Fibroblast of skin of right biceps (primary cell): ENCODE data around the gene MPHOSPH9.

ENCODE experiments used
- DNase-seq: peaks from one replicate; pipeline ENCODE4 v3.0.0-alpha.2; 2013

The MPHOSPH9 gene

DNA sequence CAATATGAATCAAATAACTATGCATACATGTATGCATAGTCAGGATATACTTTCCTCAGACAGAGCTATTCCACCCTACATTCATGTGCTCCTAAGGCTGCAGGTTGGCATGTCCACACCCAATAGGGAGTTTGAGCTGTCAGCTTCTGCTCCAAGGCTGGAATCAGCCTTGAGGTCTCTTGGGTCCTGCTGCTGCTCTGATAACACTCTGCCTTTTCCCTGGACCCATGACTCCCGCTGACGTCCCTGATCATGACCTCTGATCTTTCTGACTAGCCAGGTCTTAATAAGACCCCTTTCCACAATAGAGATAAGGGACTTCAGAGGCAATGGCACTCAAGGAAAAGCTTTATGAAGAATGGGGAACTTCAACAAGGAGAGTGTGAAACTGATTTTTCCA, 87.7 kb downstream of the MPHOSPH9 start:
- no peak for DNase-seq

- DNase-seq, result peak; percentile 73
Measured at GRCh38 chr12:123143736-123144461, 89.0 kb downstream of the MPHOSPH9 start.

GRCh38 chr12:123142921-123143735, 89.8 kb downstream of the MPHOSPH9 start:
- DNase-seq, result peak; percentile 52

DNA sequence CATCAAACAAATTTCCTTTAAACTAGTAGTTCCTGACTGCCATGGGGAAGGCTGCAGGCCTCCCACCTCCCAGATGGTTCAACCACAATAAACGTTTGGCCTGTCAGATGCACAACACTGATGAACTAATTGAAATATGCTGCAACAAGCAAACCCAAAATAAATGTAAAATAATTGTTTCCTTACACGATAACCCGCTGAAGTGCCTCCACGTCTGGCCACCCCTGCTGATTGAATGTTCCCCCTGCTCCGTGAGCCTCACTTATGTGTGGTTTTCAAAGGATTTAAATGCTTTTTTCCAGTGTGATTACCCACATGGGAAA, 90.5 kb downstream of the MPHOSPH9 start:
- peak; percentile 75 for DNase-seq

DNA sequence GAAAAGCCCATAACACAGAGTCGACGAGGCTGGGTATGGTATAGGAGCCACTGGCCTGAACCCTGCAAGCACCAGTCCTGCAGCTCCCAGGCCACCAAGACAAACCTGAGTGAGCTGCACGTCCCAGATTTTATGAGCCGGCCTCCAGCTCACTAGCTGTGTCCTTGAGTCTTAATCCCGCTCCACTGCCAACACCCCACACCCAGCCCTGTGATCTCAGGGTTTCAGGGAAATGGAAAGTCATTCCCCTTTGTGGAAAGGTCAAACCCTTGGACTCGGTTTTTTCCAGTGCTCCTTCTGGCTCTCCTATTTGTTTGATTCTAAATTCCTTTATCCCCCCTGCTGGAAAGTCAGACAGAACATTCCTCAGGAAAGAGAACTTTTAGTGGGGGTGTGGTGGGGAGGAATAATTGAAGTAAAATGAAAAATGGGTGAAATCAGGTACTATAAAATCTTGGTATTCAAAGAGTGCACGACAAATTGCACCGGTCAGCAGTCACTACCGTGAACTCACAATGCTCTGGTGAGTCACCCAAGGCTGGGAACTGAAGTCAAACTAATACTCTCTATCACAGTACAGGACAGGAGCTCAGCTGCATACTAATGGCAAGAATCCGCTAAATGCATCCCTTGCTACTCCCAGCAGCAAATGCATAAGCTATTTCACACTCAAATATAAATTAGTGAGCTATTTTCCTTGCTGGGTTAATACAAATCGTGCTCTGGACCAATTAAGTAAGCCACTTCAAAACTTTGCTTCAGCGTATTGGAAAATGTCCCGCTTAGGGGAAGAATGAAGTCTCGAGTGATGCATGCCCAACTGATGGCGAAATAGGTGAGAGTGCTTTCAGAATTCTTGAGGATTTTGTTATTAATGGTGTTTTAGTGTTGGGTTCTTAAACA, 91.1 kb downstream of the MPHOSPH9 start:
- peak; percentile 91 for DNase-seq

DNA sequence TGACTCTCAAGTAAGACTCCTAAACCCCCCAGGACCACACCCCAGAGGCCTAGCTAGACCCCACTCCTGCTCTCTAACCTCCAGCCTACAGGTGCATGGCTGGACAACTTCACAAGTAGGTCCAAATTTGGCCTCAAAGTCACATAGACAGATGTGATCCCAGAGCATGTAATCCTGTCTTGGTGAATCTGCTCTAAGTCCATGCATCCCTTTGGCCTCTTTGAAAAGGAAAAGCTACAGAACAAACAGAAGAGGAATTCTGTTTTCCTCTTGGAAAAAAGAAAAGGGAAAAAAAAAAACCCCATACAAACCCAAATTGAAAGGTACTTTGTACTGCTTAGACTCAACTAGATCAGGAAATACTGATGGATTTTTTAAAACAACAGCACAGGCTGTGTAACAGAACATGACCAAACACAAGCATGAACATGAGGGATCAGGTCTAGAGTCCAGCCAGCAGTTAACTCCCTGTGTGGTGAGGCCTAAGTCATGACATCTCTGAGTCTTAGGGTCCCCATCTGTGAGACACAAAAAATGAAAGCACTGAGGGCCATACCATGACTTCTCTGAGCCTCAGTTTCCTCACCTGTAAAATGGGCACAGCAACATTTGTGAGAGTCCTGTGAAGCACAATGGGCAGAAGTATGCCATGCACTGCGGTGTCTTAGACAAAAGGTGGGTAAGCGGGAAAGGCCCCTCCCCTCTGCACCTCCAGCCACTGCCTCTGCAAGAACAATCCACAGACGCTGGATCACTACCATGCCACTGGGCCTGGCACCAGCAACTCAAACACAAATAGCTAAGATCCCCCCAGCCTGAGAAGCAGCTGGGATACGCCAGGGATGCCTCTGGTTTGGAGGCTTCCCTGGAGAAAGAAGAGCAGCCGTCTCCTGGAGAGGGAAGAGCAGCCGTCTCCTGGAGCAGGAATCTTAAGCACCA, 92.0 kb downstream of the MPHOSPH9 start:
- DNase-seq, result no peak

DNA sequence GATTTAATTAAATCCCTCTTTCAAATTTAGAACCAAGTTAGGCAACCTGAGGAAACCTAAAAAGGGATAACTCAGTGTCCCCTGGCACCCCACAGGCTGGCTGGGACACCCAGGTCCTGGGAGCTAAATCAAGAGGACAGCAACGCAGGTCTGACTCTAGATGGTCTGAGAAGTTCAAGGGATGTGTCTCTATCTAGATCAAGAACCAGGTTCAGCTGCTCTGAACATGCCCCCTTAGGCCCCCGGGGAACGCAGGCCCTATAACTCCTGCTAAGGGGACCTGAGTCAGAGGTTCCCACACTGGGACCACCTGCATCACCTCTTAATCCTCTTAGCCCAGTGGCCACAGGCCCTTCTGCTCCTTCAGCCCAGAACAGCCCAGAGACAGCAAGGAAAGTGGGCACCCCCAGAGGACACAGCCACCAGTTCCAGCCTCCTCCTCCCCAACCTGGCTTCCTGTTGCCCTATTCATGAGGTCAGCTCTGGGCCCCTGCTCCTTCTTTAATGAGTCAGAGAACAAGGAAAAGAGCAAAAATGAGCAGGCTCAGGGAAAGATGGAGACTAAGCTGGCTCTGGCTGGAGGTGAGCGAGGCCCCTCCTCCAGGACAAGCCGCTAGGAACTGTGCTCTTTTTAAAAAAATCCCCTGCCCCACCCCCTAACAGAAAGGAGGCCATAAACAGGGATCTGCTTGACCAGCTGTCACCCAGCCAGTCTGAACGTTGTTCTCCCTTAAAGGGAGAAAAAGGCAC, 92.8 kb downstream of the MPHOSPH9 start:
- DNase-seq, result peak; percentile 73

DNA sequence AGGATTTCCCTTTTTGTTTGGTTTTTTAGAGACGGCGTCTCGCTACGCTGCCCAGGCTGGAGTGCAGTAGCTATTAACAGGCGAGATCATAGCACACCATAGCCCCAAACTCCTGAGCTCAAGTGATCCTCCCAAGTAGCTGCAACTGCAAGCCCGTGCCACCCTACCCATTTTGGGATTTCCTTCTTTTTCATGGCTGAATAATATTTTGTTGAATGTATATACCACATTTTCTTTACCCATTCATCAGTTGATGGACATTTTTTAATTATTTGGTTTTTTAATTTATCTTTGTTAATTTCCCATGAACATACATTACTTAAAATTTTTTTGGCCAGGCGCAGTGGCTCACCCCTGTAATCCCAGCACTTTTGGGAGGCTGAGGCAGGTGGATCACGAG, 97.3 kb downstream of the MPHOSPH9 start:
- no peak for DNase-seq

DNA sequence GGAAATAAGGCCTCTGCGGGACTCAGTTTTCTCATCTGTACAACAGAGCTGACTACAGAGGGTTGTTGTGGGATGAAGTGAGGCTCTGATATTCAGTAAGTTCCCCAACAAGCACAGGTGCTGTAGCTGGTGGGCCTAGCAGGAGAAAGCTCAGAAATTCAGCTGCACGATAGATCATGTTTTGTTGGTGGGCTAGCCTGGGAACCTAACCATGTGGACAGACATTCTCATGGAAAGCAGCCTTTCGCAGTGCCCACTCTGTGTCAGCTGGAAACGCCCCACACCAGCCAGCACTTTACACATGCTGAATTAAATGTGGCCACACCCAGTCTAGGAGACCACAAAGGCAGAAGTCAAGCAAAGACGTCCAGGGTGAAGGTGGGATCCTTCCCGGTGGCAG, 98.1 kb downstream of the MPHOSPH9 start:
- no peak for DNase-seq

DNA sequence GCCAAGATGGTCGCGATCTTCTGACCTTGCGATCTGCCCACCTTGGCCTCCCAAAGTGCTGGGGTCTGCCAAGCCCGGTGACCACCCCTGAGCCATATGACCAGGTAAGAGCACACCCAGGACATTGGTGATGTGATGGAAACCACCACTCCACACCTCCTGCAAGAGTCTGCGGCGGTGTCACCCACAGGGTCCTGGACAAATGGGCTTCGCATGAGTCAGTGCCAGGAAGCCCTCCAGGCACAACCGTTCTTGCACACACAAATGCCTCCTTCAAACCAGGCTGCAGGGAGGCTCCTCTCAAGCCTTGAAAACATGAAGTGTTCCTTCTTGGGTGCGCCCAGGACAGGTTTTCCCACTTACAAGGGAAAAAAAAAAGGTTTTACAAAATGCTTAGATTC, 98.7 kb downstream of the MPHOSPH9 start:
- no peak for DNase-seq

- no peak for DNase-seq
Measured at GRCh38 chr12:123133701-123134100, 99.2 kb downstream of the MPHOSPH9 start.

- no peak for DNase-seq
Measured at GRCh38 chr12:123132951-123133619, 99.9 kb downstream of the MPHOSPH9 start.

DNA sequence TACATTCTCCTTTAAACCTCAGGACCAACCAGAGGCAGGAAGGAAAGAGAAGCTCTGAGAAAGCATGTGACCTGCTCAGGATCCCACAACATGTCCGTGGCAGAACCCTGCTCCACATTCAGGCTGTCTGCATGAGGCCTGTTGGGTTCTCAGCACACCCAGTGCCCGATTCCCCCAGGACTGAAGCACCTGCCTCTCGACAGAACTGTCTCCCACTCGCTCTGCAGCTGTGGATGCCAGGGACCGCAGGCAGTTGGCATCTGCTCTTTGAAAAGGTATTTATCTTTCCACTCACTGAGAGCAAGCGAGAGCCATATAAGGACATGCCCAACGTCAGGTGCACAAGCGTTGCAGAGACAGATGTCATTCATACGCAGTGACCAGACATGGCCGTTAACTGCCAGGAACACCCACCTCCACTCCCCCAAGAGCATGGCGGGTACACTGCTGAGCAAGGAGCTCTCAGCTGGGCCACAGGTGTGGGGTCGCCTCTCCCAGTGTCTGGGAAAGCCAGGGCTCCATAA, 101.0 kb downstream of the MPHOSPH9 start:
- DNase-seq, result no peak

- peak; percentile 80 for DNase-seq
Measured at GRCh38 chr12:123131291-123131832, 101.6 kb downstream of the MPHOSPH9 start.

DNA sequence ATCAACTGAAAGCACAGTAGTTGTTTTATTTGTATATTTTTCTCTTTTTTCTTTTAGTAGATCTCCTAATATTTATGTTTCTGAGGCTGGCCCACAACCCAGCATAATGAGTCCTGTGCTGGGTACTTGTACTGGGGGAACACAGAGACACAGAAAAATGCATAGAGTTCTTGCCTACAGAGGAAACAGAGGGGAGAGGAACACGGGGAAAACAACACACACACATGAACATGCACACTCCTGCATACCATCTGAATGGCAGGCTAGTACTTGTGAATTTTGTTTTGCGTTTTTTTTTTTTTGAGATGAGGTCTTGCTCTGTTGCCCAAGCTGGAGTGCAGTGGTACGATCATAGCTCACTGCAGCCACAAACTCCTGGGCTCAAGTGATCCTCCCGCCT, 103.3 kb downstream of the MPHOSPH9 start:
- no peak for DNase-seq

GRCh38 chr12:123127182-123127495, 105.8 kb downstream of the MPHOSPH9 start:
- no peak for DNase-seq

DNA sequence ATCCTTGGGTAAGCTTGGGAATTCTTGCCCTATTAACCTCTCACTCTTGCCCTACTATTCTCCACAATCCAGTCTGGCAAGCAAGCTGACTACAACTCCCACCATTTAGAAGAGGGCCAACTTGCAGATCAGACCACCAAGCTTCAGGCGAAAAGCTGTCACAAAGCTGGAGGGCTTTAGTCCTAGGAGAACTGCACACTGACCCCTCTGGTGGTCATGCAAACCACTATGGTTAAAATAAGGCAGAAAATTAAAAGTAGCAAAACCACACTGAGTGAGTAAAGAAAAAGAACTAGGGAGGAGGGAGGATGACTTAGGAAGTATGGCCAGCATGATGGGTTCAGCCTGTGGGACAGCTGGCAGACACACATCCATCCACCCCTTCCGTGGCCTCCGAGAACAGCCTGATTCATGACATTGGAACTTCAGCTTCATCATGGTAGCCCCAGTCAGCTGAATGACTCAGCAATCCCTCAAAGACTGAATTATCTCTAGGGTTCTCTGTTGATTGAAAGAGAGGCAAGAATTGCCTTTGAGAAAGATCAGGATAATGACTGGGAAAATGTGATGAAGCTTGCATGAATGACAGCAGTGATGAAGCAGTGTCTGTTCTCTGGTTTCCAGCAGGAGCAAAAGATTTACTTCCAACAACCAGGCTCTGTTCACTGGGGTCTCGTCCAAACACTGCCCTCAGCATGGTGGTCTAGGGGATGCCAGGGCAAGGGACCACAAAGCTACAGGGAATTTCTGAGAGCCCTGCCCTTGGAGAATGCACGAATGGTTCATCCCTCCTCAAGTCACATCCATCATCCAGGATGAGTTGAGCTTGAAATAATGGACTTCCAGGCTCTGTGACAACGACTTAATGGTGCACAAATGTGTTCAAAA, 106.4 kb downstream of the MPHOSPH9 start:
- DNase-seq, result peak; percentile 100

GRCh38 chr12:123122626-123123025, 110.3 kb downstream of the MPHOSPH9 start:
- DNase-seq, result no peak

GRCh38 chr12:123121670-123122069, 111.3 kb downstream of the MPHOSPH9 start:
- no peak for DNase-seq
